Measurements from ENCODE around the gene PARP16. TPM values are rescaled to one million over a fixed set of nuclear protein-coding genes. Genes with fewer than 3 reads are reported as not detected.

Gene PARP16
- polyA plus RNA-seq, 1 experiment = 5.2 TPM

DNA sequence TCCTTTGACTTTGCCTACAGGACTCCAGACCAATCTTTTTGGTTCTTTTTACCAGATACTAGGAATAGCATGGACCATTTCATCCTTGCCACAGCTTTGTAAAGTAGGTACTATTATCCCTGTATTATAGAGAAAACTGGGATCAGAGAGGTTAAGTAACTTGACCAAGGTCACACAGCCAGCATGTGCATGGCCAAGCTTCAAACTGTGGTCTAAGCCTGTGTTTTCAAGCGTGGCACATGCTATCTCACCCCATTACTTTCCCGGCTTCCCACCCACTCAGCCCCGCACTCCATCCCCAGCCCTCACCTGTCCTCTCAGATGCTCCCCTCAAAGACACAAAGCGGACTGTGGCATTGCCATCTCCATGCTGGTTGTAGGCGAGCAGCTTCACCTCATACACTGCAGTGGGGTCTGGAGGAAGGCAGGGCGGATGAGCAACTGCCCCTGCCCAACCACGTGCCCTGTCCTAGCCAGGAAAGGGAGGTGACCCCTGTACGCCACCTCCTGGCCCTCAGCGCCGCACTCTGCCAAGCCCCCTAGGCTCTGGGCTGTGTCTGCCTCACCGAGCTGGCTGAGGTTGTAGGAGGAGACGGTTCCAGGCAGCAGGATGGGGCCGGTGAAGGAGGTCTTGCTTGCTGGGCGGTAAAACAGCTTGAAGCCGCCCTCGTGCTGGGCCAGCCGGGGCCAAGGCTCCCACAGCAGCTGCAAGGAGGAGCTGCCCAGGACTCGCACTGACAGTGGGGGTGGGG is 43.5 kb upstream of the PARP16 start:
- ChIA-PET POLR2A (no interaction called here), CTCF (interaction anchor here (1.8 to 20.2 kb wide), 2 partner anchors 11 to 55 kb away, joined by 6 to 454 read pairs; partner anchors contain the start of gene IGDCC3)
- TF ChIP-seq, protein P1, sequence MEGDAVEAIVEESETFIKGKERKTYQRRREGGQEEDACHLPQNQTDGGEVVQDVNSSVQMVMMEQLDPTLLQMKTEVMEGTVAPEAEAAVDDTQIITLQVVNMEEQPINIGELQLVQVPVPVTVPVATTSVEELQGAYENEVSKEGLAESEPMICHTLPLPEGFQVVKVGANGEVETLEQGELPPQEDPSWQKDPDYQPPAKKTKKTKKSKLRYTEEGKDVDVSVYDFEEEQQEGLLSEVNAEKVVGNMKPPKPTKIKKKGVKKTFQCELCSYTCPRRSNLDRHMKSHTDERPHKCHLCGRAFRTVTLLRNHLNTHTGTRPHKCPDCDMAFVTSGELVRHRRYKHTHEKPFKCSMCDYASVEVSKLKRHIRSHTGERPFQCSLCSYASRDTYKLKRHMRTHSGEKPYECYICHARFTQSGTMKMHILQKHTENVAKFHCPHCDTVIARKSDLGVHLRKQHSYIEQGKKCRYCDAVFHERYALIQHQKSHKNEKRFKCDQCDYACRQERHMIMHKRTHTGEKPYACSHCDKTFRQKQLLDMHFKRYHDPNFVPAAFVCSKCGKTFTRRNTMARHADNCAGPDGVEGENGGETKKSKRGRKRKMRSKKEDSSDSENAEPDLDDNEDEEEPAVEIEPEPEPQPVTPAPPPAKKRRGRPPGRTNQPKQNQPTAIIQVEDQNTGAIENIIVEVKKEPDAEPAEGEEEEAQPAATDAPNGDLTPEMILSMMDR (IDR thresholded peaks at IDR 0.05; ENCODE audit: insufficient read depth, low read depth, low read length) = no peak
- Histone ChIP-seq H3K27me3 (ENCODE audit: control insufficient read depth, insufficient read depth, low read length) (peaks cover 6% of the 10 kb centered on the region), H3K36me3 (ENCODE audit: control insufficient read depth, insufficient read depth, low read length) (no peaks in the 10 kb centered on the region), H3K4me3 (ENCODE audit: low read depth, low read length) (no peak overlapping the region)
- DNase-seq (ENCODE audit: low read depth) = no peak

DNA sequence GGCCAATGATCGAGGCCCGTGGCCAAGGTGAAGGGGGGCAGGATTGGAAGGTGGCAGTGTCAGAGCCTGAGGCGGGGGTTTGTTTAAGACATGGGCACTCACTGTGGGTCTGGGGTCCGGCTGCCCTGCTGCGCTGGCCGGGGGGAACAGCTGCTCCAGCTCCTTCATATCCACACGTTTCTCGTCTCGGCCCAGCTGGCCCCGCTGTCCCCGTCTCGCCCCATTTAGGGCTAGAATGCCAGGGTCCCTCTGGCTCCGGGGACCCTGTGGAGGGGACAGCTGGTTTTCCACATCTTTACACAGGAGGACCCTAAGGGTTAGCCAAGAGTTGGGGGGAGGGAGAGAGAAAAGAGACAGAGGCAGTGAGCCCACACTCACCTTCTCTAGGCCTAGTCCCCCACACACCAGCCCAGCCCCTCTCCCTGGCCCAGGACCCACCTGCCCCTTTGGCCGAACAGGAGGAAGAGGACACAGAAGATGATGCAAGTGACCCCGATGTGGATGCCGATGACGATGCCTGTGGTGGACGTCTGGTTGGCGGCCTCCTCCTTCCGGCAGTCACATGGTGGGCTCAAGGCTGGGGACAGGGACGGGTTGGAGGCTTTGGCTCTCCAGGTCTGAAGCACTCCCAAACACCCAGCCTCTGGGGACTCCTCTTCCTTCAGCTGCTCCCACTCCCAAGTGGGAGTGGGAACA is 42.8 kb upstream of the PARP16 start:
- POLR2A ChIA-PET = no interaction called here
- CTCF ChIA-PET = interaction anchor here (0.9 to 20.2 kb wide), 3 partner anchors 11 to 56 kb away, joined by 3 to 454 read pairs (median 6); partner anchors contain the start of gene IGDCC3

DNA sequence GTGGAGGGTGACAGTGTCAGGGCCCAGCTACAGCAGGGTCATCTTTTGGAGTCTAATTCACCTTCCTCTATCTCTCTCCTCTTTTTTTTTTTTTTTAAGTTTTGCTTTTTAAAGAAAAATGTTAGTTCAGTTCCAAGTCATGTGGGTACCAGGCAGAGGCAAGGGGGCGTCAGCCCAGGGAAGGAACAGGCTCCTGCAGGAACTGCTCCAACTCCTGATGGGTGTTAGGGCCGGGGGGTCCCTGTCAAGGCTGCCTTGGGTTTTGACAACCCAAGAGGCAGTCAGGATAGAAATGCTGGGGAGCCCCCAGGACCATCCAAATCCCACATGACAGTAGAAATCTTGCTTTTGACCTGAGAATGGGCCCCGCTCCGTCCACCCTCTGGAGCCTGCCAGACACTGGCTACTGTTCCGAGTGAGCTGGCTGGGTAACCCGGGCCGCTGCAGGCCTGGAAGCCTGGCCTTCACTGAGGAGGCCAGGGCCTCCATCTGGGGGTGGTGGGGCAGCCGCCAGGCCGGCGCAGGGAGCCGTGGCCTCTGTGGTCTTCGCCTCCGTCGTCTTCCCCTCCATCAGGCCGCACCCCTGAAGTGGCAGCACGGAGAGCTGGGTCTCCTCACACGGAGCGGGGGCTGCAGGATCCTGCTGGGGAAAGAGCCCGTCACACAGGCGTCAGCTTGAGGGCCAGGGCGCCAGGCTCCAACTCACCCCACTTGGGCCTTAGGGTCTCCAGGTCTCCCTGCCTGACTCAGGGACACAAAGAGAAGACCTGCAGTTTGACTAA is 42.0 kb upstream of the PARP16 start:
- no peaks in the 10 kb centered on the region for H3K36me3 ChIP-seq (ENCODE audit: control insufficient read depth, insufficient read depth, low read length)
- H3K4me3 ChIP-seq (ENCODE audit: low read depth, low read length) = no peak overlapping the region
- TF ChIP-seq, protein P1 (IDR thresholded peaks at IDR 0.05; ENCODE audit: insufficient read depth, low read depth, low read length) = no peak
- no peak for DNase-seq (ENCODE audit: low read depth)
- peaks cover 4% of the 10 kb centered on the region for H3K27me3 ChIP-seq (ENCODE audit: control insufficient read depth, insufficient read depth, low read length)
- POLR2A ChIA-PET = no interaction called here
- CTCF ChIA-PET = interaction anchor here (0.9 to 20.2 kb wide), 2 partner anchors 12 to 57 kb away, joined by 3 to 454 read pairs; partner anchors contain the start of gene IGDCC3

More for the DNA sequence above, 42.8 kb upstream of the PARP16 start:
- DNase-seq (ENCODE audit: low read depth) = no peak
- Histone ChIP-seq H3K4me3 (ENCODE audit: low read depth, low read length) (no peak overlapping the region), H3K27me3 (ENCODE audit: control insufficient read depth, insufficient read depth, low read length) (peaks cover 4% of the 10 kb centered on the region), H3K36me3 (ENCODE audit: control insufficient read depth, insufficient read depth, low read length) (no peaks in the 10 kb centered on the region)
- TF ChIP-seq, protein P1 (IDR thresholded peaks at IDR 0.05; ENCODE audit: insufficient read depth, low read depth, low read length) = no peak

DNA sequence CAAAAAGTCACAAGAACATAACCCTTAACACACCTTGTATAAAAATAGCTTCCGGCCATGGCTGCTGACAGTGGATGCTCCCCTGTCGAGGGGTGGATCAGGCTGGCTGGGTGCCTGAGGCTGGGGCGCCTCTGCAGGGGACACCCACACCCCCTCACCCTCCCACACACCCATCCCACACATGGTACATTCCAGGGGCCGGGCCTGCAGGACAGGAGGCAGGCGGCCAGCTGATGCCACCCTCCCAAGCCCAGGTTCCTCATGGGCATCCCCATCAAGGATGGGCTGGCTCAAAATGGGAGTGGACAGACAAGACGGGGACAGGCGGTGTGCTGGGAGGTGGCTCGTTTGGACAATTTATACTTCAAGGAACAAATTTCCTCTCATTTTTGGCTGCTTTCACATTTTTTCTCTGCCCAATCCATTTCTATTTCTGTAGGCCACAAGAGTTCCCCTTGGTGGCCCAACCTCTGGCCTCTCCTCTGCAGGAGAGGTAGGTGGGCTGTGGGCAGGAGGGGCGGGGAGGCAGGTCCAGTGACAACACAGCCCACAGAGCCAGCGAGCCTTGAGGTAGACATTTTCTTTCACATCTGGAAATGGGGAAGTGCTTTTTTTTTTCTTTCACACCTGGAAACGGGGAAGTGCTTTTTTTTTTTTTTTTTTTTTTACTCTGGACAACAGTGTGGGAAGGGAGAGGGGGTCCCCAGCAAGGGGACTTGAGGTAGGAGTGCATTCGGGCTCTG is 41.1 kb upstream of the PARP16 start:
- ChIA-PET POLR2A (no interaction called here), CTCF (interaction anchor here (1.0 to 20.2 kb wide), 3 partner anchors 9 to 72 kb away, joined by 6 to 454 read pairs (median 12); partner anchors contain the start of gene IGDCC3)
- Histone ChIP-seq H3K36me3 (ENCODE audit: control insufficient read depth, insufficient read depth, low read length) (no peaks in the 10 kb centered on the region), H3K27me3 (ENCODE audit: control insufficient read depth, insufficient read depth, low read length) (peaks cover 4% of the 10 kb centered on the region), H3K4me3 (ENCODE audit: low read depth, low read length) (no peak overlapping the region)
- no peak for DNase-seq (ENCODE audit: low read depth)
- TF ChIP-seq, protein P1 (IDR thresholded peaks at IDR 0.05; ENCODE audit: insufficient read depth, low read depth, low read length) = no peak
